MG63 (cell line): ENCODE results near the gene ARPC5. TPM values are rescaled to one million over a fixed set of nuclear protein-coding genes. Genes with fewer than 3 reads are reported as not detected.
"Not testable (repeated sequence)": the region's sequence is repeated elsewhere in the genome, so short reads cannot be mapped to it uniquely, and the experiment has no call there.

Experiments
- DNase-seq: peaks from one replicate; pipeline ENCODE4 v3.0.0-alpha.2; 2020
- H3K27me3 ChIP-seq: fragments of 250-450 bp; sonication (Bioruptor Pico); 2 replicates; pipeline ENCODE4 v1.5.1; 2020; ENCODE audit warnings: mild to moderate bottlenecking, moderate library complexity
- H3K36me3 ChIP-seq: fragments of 250-450 bp; sonication (Bioruptor Pico); 2 replicates; pipeline ENCODE4 v1.5.1; 2020; ENCODE audit warnings: mild to moderate bottlenecking, moderate library complexity
- H3K4me3 ChIP-seq: fragments of 250-450 bp; sonication (Bioruptor Pico); 2 replicates; pipeline ENCODE4 v1.5.1; 2020; ENCODE audit warnings: mild to moderate bottlenecking, moderate library complexity
- H3K9me3 ChIP-seq: fragments of 250-450 bp; sonication (Bioruptor Pico); 2 replicates; pipeline ENCODE4 v1.5.1; 2020; ENCODE audit warnings: mild to moderate bottlenecking, moderate library complexity
- total RNA-seq: library from RNA; depleted of rRNA; stranded (reverse); fragments of >200 nt; shearing (Covaris generic); gene quantifications from 2 replicates; pipeline ENCODE4 v1.2.3, GENCODE V29; 2014; ENCODE audit warnings: low replicate concordance

ARPC5 gene
- total RNA-seq, 1 experiment from 2014 or later: 232 TPM

DNA sequence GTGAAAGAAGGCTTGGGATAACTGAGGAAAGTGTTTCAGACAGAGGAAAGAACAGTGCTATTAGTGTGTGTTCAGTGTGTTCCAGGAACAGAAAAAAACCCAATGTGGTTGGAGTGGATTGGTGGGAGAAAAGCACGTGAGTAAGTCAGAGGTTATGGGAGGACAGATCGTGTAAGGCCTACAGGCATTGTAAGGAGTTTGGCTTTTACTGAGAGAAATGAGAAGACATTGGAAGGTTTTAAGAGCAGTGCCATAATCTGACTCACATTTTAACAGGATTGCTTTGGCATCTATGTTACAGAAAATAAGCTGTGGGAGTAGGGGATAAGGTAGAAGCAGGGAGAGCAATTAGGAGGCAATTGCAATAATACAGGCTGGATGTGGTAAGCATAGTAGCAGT is 4.8 kb downstream of the ARPC5 start:
- DNase-seq: peak; percentile 39
- Histone ChIP-seq H3K36me3 (peaks cover 62% of the 10 kb centered on the region), H3K4me3 (no peak overlapping the region), H3K9me3 (no peaks in the 10 kb centered on the region), H3K27me3 (no peaks in the 10 kb centered on the region)

DNA sequence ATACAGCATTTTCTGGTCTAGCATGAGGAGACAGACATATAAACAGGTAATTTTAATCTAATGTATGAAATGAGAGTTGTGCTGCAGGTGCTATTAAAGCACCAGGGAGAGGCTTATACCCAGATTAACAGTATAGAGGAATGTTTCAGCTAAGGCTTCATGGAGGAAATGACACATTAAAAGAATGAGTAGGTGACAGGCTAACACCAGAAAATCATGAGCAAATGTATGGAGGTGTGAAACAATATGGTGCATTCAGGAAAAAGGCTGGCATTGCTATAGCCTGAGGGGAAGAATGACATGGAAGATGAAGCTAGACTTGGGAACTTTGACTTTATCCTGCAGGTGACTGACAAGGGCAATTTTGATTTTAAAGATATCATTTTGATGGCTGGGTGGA is 7.0 kb downstream of the ARPC5 start:
- H3K9me3 ChIP-seq: no peaks in the 10 kb centered on the region
- no peak for DNase-seq
- no peak overlapping the region for H3K4me3 ChIP-seq
- peaks cover 69% of the 10 kb centered on the region for H3K36me3 ChIP-seq
- H3K27me3 ChIP-seq: no peaks in the 10 kb centered on the region

DNA sequence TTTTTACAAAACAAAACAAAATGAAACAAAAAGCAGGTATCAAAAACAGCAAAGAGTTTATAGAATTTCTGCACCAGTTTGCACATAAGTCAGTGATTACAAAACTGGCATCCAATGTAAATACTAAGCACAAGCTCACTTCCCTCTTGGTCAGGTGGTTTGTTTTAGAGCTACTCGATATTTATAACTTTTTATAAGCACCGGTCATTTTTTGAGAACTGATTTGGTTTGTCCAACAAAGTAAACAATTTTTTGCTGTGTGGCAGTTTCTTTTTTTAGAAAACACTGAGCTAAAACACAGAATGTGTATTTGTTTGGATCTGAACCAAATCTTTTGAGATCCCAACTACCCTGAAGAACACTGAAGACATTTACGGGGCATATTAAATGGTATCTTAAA is 9.3 kb downstream of the ARPC5 start:
- not testable (repeated sequence) for H3K4me3 ChIP-seq, H3K27me3 ChIP-seq, DNase-seq, H3K9me3 ChIP-seq
- peaks cover 54% of the 10 kb centered on the region for H3K36me3 ChIP-seq

DNA sequence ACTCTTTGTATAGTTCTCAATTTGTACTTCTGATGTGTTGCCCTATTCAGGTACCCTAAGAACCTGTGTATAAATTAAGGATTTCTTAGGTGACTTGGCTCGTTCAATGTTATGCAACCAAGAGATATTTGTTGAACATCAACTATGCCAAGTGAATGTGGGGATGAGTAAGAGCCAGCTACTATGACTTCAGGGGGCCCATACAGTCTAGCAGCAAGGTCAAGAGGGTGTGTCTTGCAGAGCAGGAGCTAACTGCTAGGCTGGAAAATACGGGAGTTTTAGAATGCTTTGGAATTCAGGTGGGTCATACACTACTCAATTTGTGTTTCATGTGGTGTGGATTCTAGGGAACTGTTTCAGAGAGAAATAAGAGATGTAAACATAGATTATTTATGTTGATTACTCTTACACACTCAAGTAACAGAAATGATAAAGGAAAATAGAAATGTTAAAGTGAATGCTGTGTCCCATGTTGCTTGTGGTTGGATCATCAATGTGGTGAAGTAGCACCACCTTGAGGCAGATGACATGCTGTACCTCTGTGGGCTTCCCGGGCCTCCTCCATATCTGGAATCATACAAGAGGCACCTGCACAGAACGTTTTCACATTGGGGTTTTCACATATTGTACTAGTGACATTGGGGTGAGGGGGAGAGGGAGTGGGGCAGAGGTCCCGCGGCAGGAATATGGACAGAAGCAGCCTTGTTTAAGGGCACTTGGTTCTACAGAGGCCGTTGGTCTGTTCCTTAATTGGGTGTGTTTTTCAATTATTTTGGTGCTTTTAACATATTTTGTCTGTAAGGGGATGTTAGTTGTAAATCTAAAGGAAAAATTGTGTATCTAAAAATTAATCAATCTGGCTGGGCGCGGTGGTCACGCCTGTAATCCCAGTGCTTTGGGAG is 12.4 kb downstream of the ARPC5 start:
- Histone ChIP-seq H3K36me3 (peaks cover 26% of the 10 kb centered on the region), H3K27me3 (no peaks in the 10 kb centered on the region), H3K4me3 (no peak overlapping the region), H3K9me3 (no peaks in the 10 kb centered on the region)
- DNase-seq: peak; percentile 25

DNA sequence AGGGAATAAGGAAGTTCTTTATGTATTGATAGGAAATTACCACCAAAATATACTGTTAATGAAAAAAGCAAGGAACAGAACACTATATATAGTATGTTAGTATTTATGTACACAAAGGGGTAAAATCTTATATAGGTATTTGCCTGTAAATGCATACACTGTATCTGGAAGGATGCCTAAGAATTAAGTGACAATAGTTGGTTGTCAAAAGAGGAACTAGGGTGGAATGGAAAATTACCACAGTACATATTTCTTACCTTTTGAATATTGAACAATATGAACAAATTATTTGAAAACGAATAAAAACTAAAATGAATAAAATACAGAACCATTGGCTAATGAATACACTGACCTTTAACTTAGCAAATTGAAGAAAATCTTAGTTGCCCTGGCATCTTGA is 13.6 kb downstream of the ARPC5 start:
- Histone ChIP-seq H3K36me3 (peaks cover 19% of the 10 kb centered on the region), H3K27me3 (no peaks in the 10 kb centered on the region), H3K4me3 (no peak overlapping the region), H3K9me3 (no peaks in the 10 kb centered on the region)
- no peak for DNase-seq

DNA sequence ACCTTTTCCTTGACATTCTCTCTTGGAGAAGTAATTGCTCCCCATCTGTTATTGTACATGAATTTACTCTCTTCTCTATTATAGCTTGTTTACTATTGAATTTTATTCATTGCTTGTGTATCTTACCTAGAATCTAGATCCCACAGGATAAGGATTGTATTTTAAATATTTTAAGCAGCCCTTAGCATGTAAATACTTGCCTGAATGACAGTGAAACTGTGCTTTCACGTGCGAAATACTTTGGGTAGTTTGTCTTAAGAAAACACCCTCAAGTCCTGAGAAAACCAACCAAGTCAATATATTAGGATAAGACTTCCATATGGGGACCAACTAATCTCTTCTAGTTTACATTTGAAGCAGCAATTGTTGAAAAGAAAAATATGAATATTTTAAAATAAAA is 15.3 kb downstream of the ARPC5 start:
- H3K4me3 ChIP-seq: no peak overlapping the region
- peaks cover 4% of the 10 kb centered on the region for H3K36me3 ChIP-seq
- no peak for DNase-seq
- no peaks in the 10 kb centered on the region for H3K9me3 ChIP-seq
- H3K27me3 ChIP-seq: no peaks in the 10 kb centered on the region

DNA sequence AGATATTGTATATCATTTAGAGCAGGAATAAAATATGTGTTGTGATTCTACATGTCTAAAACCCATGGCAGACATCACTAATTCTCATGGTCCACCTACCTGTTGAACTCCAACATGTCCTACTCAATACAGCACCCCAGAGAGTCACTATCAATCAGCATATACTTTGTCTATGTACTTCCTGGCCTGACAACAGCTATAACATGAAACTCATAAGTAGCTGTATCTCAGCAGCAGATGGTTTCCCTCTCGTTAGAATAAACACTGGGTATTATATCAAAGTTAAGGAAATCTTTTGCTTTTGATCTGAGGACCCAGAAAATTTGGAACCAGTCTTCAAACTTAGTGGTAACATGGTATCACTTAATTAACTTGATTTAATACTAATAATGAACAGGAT is 15.8 kb downstream of the ARPC5 start:
- Histone ChIP-seq H3K27me3 (no peaks in the 10 kb centered on the region), H3K4me3 (no peak overlapping the region), H3K9me3 (no peaks in the 10 kb centered on the region), H3K36me3 (no peaks in the 10 kb centered on the region; the same call in 1 of the 2 replicates)
- DNase-seq: no peak

DNA sequence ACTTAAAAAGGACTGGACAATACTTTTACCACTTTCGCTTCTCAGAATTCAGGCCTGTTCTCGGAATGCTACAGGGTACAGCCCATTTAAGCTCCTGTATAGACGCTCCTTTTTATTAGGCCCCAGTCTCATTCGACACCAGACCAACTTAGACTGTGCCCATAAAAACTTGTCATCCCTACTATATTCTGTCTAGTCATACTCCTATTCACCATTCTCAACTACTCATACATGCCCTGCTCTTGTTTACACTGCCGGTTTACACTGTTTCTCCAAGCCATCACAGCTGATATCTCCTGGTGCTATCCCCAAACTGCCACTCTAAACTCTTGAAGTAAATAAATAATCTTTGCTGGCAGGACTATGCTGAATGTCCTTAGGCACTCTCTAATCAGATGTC is 17.4 kb downstream of the ARPC5 start:
- not testable (repeated sequence) for DNase-seq, H3K27me3 ChIP-seq, H3K9me3 ChIP-seq

GRCh38 chr1:183612975-183613374 is 22.6 kb downstream of the ARPC5 start:
- not testable (repeated sequence) for DNase-seq, H3K9me3 ChIP-seq, H3K27me3 ChIP-seq, H3K4me3 ChIP-seq, H3K36me3 ChIP-seq

More for the DNA sequence above, 17.4 kb downstream of the ARPC5 start:
- H3K36me3 ChIP-seq, H3K4me3 ChIP-seq: not testable (repeated sequence)

GRCh38 chr1:183612407-183612806 is 23.2 kb downstream of the ARPC5 start:
- H3K27me3 ChIP-seq: no peaks in the 10 kb centered on the region
- H3K4me3 ChIP-seq: no peak overlapping the region
- DNase-seq: no peak
- no peaks in the 10 kb centered on the region for H3K9me3 ChIP-seq
- H3K36me3 ChIP-seq: no peaks in the 10 kb centered on the region

GRCh38 chr1:183611021-183611420 is 24.6 kb downstream of the ARPC5 start:
- no peak overlapping the region for H3K4me3 ChIP-seq
- no peaks in the 10 kb centered on the region for H3K9me3 ChIP-seq
- no peaks in the 10 kb centered on the region for H3K27me3 ChIP-seq
- no peak for DNase-seq
- H3K36me3 ChIP-seq: no peaks in the 10 kb centered on the region

DNA sequence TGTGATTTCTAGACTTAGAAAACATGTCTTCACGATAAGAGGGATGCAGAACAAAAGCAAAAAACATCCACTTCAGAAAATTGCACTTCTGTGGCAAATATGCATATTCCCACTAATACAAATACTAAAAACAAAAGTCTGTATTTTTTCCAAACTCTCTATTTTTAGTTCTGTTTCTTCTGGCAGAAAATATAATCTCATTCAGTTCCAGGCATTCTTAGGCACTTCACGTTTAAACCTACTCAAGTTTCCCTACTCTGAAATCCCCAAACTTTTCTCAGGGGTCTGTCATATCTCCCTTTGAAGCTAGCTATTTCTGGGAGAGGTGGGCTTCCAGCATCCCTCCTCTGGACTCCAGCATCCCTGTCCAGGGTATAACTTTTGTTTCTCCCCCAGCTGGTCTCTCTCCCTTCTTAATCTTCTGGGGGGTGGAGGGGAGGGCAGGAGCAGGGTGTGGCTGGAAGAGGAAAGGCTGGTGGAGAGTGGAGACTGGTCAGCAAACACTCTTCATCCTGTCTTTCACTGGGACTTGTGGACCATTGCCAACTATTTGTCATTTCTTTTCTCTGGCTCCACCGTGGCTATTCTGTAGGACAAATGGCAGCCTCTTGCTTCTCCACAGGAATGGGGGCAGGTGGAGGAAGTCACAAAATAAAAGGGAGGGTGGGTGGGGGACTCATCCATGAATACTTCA is 25.7 kb downstream of the ARPC5 start:
- Histone ChIP-seq H3K4me3 (no peak overlapping the region), H3K27me3 (no peaks in the 10 kb centered on the region), H3K9me3 (no peaks in the 10 kb centered on the region), H3K36me3 (no peaks in the 10 kb centered on the region)
- peak; percentile 45 for DNase-seq

DNA sequence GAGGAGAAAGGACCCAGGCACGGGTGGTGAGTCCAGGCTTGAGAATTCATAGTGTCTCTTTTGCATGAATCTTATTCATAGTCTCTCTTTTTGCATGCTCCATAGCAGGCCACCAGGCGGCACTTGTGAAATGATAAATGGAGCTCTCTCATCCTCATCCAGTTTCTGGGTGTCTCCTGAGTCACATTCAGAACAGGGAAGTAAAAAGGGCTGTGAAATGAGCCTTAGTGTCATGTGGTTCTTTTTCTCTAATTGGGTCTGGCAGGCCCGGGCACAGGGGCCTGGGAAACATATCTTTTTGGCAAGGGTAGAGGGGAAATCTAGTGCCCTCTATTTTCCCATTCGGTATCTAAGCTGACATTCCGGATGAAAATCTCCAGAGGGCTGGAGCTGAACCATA is 26.3 kb downstream of the ARPC5 start:
- H3K9me3 ChIP-seq: no peaks in the 10 kb centered on the region
- peak; percentile 73 for DNase-seq
- H3K27me3 ChIP-seq: no peaks in the 10 kb centered on the region
- no peak overlapping the region for H3K4me3 ChIP-seq
- no peaks in the 10 kb centered on the region for H3K36me3 ChIP-seq

DNA sequence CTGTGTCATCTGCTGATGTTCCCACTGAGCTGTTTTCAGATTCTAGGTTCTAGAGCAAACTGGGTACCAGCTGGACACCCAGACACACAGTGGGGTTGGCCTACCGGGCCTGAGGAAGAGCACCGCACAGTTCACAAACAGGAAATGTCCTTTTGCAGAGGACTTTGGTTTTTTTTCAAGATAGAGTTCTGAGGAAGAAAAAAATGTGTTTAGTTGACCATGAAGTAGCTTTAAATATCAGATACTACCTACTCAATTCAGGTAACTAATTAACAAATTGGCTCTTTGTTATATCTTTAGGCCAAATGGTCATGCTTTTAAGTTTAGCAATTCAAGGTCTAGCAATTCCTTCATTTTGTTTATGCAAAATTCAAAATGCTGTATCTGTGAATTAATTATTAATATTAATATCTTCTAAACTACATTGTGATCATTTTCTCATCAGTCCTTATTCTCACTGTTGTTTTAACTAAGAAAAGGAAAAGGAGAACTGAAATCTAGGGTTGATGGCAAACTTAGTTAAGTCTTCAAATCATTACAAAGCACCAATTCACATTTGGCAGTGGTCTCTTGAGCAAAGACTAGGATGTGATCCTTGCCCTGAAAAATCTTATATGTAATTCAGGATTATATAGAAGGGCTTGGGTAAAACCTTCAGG is 28.1 kb downstream of the ARPC5 start:
- Histone ChIP-seq H3K36me3 (no peaks in the 10 kb centered on the region), H3K27me3 (no peaks in the 10 kb centered on the region), H3K9me3 (no peaks in the 10 kb centered on the region), H3K4me3 (no peak overlapping the region)
- no peak for DNase-seq

DNA sequence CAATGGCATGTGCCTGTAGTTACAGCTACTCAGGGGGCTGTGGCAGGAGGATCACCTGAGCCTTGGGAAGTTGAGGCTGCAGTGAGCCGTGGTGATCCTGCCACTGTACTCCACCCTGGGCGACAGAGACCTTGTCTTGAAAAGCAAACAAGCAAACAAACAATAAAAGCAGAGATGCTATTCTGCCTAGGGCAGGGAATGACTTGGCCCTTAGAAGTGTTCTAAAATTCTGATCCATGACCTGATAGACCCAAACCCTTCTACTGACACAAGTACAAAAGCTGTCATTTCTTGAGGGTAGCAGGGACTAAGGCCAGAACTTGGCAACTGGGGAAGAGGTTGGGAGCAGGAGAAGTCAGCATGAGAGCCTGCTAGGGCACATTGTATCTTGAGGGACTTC is 29.7 kb downstream of the ARPC5 start:
- no peaks in the 10 kb centered on the region for H3K27me3 ChIP-seq
- DNase-seq: no peak
- H3K9me3 ChIP-seq: no peaks in the 10 kb centered on the region
- no peaks in the 10 kb centered on the region for H3K36me3 ChIP-seq
- H3K4me3 ChIP-seq: no peak overlapping the region

DNA sequence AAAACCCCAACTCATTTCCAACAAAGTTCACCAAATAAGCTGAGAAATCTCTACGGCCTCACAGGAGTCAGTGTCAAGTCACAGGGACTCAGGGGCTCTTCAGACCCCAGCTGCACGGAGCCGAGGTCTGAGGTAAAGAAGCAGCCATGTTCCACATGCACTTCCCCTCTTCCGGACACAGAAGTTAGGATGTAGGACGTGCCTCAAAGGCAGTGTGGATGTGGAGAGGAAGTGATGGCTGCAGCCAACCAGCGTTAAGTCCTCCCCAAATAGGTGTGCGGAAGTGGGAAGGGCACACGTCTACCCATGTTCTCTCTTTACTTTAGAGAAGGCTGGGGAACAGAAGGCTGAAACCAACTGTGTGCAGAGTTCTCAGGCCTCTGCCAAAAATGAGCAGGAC is 30.8 kb downstream of the ARPC5 start:
- DNase-seq: no peak
- Histone ChIP-seq H3K27me3 (no peaks in the 10 kb centered on the region), H3K36me3 (no peaks in the 10 kb centered on the region), H3K4me3 (no peak overlapping the region), H3K9me3 (no peaks in the 10 kb centered on the region)

GRCh38 chr1:183604038-183604808 is 31.4 kb downstream of the ARPC5 start:
- no peak for DNase-seq

More at GRCh38 chr1:183604038-183604808, 31.4 kb downstream of the ARPC5 start:
- H3K36me3 ChIP-seq: no peaks in the 10 kb centered on the region
- H3K4me3 ChIP-seq: no peak overlapping the region
- no peaks in the 10 kb centered on the region for H3K9me3 ChIP-seq
- H3K27me3 ChIP-seq: no peaks in the 10 kb centered on the region
